Neural cell (in vitro differentiated cells): ENCODE data around the gene GLI3. TPM values are rescaled to one million over a fixed set of nuclear protein-coding genes. Genes with fewer than 3 reads are reported as not detected.

Experiments used
- H2AFZ ChIP-seq: fragments of 200-600, 300-800 bp; sonication (generic), shearing (Covaris generic); 2 replicates; pipeline ENCODE4 v1.6.0; 2014; ENCODE audit warnings: low read depth, mild to moderate bottlenecking, antibody characterized with exemption, low read length, moderate library complexity
- H3F3A ChIP-seq: fragments of 200-600 bp; shearing (Covaris generic); 2 replicates; pipeline ENCODE4 v1.6.1; 2016; ENCODE audit warnings: mild to moderate bottlenecking, moderate library complexity, mixed read lengths, antibody characterized with exemption, low read length; ENCODE audit not compliant: insufficient read depth, poor library complexity, severe bottlenecking
- H3K27ac ChIP-seq: fragments of 200-600, 300-800 bp; sonication (generic), shearing (Covaris generic); 2 replicates; pipeline ENCODE4 v1.5.1; 2014; ENCODE audit warnings: mild to moderate bottlenecking, low read length, moderate library complexity
- H3K27me3 ChIP-seq: fragments of 300-800, 200-600 bp; sonication (generic), shearing (Covaris generic); 2 replicates; pipeline ENCODE4 v1.6.0; 2014; ENCODE audit warnings: mild to moderate bottlenecking, low read depth, low read length, moderate library complexity; ENCODE audit not compliant: insufficient read depth
- H3K36me3 ChIP-seq: fragments of 300-800, 200-600 bp; sonication (generic), shearing (Covaris generic); 2 replicates; pipeline ENCODE4 v1.5.1; 2014; ENCODE audit warnings: mild to moderate bottlenecking, antibody characterized with exemption, low read length, moderate library complexity; ENCODE audit not compliant: insufficient read depth
- H3K4me2 ChIP-seq: fragments of 300-800, 200-600 bp; sonication (generic), shearing (Covaris generic); 2 replicates; pipeline ENCODE4 v1.6.0; 2014; ENCODE audit warnings: mild to moderate bottlenecking, low read length
- H3K4me3 ChIP-seq: fragments of 300-800, 200-600 bp; sonication (generic), shearing (Covaris generic); 2 replicates; pipeline ENCODE4 v1.5.1; 2014; ENCODE audit warnings: mild to moderate bottlenecking, low read length, moderate library complexity
- H3K79me2 ChIP-seq: fragments of 200-600 bp; shearing (Covaris generic); replicated peaks from 2 replicates; pipeline ENCODE4 v1.6.0; 2014; ENCODE audit warnings: mild to moderate bottlenecking, low read length, moderate library complexity; ENCODE audit not compliant: insufficient read depth
- H3K9ac ChIP-seq: fragments of 300-800, 200-600 bp; sonication (generic), shearing (Covaris generic); 2 replicates; pipeline ENCODE4 v1.6.1; 2016; ENCODE audit warnings: mild to moderate bottlenecking, low read length, mixed read lengths
- H3K9me2 ChIP-seq: fragments of 200-600 bp; shearing (Covaris generic); 2 replicates; pipeline ENCODE4 v1.6.1; 2016; ENCODE audit warnings: mild to moderate bottlenecking, low read length, mixed read lengths; ENCODE audit not compliant: insufficient read depth
- H3K9me3 ChIP-seq: fragments of 200-600, 300-800 bp; sonication (generic), shearing (Covaris generic); 2 replicates; pipeline ENCODE4 v1.6.1; 2016; ENCODE audit warnings: mild to moderate bottlenecking, mixed run types, low read length, moderate library complexity, mixed read lengths
- H4K20me1 ChIP-seq: fragments of 200-600 bp; shearing (Covaris generic); 2 replicates; pipeline ENCODE4 v1.6.1; 2016; ENCODE audit warnings: mild to moderate bottlenecking, mixed run types; ENCODE audit not compliant: insufficient read depth
- EP300 ChIP-seq: fragments of 450-650 bp; conservative IDR thresholded peaks from 2 replicates; pipeline ENCODE4 v1.6.1; 2014; ENCODE audit warnings: antibody characterized with exemption, mild to moderate bottlenecking, moderate library complexity; ENCODE audit not compliant: poor library complexity, severe bottlenecking
- EZH2 ChIP-seq: fragments of 200-600, 300-800 bp; shearing (Covaris generic), sonication (generic); IDR thresholded peaks from 2 replicates; pipeline ENCODE4 v1.6.1; 2014; ENCODE audit warnings: antibody characterized with exemption, low read length, borderline replicate concordance, mild to moderate bottlenecking; ENCODE audit not compliant: insufficient read depth, poor library complexity, severe bottlenecking
- MXI1 ChIP-seq: fragments of 450-650 bp; conservative IDR thresholded peaks from 2 replicates; pipeline ENCODE4 v1.6.1; 2014; ENCODE audit warnings: antibody characterized with exemption, mild to moderate bottlenecking; ENCODE audit not compliant: poor library complexity, severe bottlenecking
- POLR2AphosphoS5 ChIP-seq: IDR thresholded peaks from 2 replicates; pipeline ENCODE4 v1.6.1; 2012
- RAD21 ChIP-seq: fragments of 450-650 bp; conservative IDR thresholded peaks from 2 replicates; pipeline ENCODE4 v1.6.1; 2014; ENCODE audit warnings: antibody characterized with exemption, mild to moderate bottlenecking, moderate library complexity
- SMC3 ChIP-seq: fragments of 450-650 bp; conservative IDR thresholded peaks from 2 replicates; pipeline ENCODE4 v1.6.1; 2014; ENCODE audit warnings: antibody characterized with exemption, mild to moderate bottlenecking, moderate library complexity; ENCODE audit not compliant: poor library complexity
- TAF1 ChIP-seq: IDR thresholded peaks from 2 replicates; pipeline ENCODE4 v1.6.1; 2012; ENCODE audit warnings: low read depth
- polyA plus RNA-seq: library from polyadenylated mRNA; depleted of rRNA; stranded (reverse); fragments of >200 nt; gene quantifications from 2 replicates; pipeline ENCODE4 v1.2.3, GENCODE V29; 2014
- TF ChIP-seq, protein P1 (sequence below): IDR thresholded peaks from 2 replicates; pipeline ENCODE4 v1.6.1; 2012; ENCODE audit warnings: borderline replicate concordance
- TF ChIP-seq, protein P2 (sequence below): fragments of 450-650 bp; IDR thresholded peaks from 2 replicates; pipeline ENCODE4 v1.5.1; 2014; ENCODE audit warnings: antibody characterized with exemption, mild to moderate bottlenecking, moderate library complexity; ENCODE audit not compliant: poor library complexity, severe bottlenecking

Gene GLI3
- polyA plus RNA-seq, 1 donor from 2014 or later = 0.19 TPM

DNA sequence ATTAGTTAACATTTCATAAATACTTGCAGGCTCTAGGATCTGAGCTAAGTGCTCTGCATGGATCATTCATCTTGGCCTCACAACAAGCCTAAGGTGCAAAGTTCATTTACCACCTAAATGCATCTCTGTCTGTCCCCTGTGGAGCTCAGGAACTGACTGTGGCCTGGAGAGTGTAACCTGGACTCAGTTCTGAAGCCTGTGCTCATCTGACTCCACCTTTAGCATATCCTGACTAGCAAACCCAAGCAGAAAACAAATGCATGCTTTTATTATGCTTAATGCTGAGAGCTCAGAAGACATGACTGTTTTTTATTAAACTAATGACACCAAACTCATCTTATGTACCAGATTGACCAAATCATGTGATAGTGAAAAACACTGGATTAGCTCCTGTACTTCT, 288.5 kb downstream of the GLI3 start:
- Histone ChIP-seq H3K27me3 (no peaks in the 10 kb centered on the region), H3K79me2 (no peaks in the 10 kb centered on the region), H3K36me3 (no peaks in the 10 kb centered on the region), H3K27ac (no peak overlapping the region), H2AFZ (no peak overlapping the region), H3K9me2 (no peaks in the 10 kb centered on the region), H3K9me3 (no peaks in the 10 kb centered on the region), H3K4me2 (no peak overlapping the region), H4K20me1 (no peaks in the 10 kb centered on the region), H3K4me3 (no peak overlapping the region), H3K9ac (no peak overlapping the region), H3F3A (no peaks in the 10 kb centered on the region)
- TF ChIP-seq EP300 = no peak
- TF ChIP-seq, protein P1, sequence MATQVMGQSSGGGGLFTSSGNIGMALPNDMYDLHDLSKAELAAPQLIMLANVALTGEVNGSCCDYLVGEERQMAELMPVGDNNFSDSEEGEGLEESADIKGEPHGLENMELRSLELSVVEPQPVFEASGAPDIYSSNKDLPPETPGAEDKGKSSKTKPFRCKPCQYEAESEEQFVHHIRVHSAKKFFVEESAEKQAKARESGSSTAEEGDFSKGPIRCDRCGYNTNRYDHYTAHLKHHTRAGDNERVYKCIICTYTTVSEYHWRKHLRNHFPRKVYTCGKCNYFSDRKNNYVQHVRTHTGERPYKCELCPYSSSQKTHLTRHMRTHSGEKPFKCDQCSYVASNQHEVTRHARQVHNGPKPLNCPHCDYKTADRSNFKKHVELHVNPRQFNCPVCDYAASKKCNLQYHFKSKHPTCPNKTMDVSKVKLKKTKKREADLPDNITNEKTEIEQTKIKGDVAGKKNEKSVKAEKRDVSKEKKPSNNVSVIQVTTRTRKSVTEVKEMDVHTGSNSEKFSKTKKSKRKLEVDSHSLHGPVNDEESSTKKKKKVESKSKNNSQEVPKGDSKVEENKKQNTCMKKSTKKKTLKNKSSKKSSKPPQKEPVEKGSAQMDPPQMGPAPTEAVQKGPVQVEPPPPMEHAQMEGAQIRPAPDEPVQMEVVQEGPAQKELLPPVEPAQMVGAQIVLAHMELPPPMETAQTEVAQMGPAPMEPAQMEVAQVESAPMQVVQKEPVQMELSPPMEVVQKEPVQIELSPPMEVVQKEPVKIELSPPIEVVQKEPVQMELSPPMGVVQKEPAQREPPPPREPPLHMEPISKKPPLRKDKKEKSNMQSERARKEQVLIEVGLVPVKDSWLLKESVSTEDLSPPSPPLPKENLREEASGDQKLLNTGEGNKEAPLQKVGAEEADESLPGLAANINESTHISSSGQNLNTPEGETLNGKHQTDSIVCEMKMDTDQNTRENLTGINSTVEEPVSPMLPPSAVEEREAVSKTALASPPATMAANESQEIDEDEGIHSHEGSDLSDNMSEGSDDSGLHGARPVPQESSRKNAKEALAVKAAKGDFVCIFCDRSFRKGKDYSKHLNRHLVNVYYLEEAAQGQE = no peak
- TF ChIP-seq MXI1 = no peak
- no peak for TF ChIP-seq RAD21
- no peak for TF ChIP-seq TAF1

DNA sequence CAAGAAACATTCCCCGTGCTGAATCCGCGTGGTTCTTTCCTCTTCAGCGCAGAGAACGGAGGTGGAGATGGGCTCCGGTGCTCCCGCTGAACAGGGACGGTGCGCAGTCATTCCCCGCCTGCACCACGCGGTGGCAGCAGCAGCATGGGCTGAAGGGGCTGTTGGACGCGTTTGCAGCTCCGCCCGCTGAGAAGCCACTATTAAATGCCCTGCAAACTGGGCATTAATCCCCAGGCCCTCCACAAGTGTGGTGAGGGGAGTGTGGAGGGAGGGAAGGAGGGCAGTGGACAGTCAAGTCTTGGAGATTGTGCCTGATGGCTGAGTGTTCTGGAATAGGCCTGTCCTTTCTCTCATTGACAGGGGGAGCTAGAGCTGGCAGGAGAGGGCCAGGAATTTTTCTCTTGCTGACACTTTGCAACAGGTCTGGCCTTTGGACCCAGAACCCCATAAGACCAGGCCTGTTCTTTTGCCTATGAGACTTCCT, 293.9 kb downstream of the GLI3 start:
- Histone ChIP-seq H3K9me3 (no peaks in the 10 kb centered on the region), H3K36me3 (no peaks in the 10 kb centered on the region), H3K9me2 (no peaks in the 10 kb centered on the region), H2AFZ (no peak overlapping the region), H3K9ac (no peak overlapping the region), H3K4me3 (peak overlapping the region; percentile 30), H3K27me3 (no peaks in the 10 kb centered on the region), H3K27ac (no peak overlapping the region), H3F3A (no peaks in the 10 kb centered on the region), H3K4me2 (no peak overlapping the region), H3K79me2 (no peaks in the 10 kb centered on the region), H4K20me1 (no peaks in the 10 kb centered on the region)
- TF ChIP-seq POLR2AphosphoS5 (no peak), RAD21 (peak; percentile 99), EZH2 (no peak), EP300 (no peak), SMC3 (peak; percentile 99), MXI1 (no peak), TAF1 (no peak)
- TF ChIP-seq, protein P1 = no peak
- TF ChIP-seq, protein P2, sequence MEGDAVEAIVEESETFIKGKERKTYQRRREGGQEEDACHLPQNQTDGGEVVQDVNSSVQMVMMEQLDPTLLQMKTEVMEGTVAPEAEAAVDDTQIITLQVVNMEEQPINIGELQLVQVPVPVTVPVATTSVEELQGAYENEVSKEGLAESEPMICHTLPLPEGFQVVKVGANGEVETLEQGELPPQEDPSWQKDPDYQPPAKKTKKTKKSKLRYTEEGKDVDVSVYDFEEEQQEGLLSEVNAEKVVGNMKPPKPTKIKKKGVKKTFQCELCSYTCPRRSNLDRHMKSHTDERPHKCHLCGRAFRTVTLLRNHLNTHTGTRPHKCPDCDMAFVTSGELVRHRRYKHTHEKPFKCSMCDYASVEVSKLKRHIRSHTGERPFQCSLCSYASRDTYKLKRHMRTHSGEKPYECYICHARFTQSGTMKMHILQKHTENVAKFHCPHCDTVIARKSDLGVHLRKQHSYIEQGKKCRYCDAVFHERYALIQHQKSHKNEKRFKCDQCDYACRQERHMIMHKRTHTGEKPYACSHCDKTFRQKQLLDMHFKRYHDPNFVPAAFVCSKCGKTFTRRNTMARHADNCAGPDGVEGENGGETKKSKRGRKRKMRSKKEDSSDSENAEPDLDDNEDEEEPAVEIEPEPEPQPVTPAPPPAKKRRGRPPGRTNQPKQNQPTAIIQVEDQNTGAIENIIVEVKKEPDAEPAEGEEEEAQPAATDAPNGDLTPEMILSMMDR = peak; percentile 99
